K562 (cell line): ENCODE results near the gene BTNL8. TPM values are rescaled to one million over a fixed set of nuclear protein-coding genes. Genes with fewer than 3 reads are reported as not detected.

Experiments
- ATF7 ChIP-seq: fragments of 450-650 bp; IDR thresholded peaks from 2 replicates; pipeline ENCODE4 v1.7.1; 2014; ENCODE audit warnings: mild to moderate bottlenecking, moderate library complexity
- BCL6 ChIP-seq: fragments of 250-450 bp; sonication (Bioruptor Pico); IDR thresholded peaks from 2 replicates; pipeline ENCODE4 v1.4.0; 2020
- BHLHE40 ChIP-seq: IDR thresholded peaks from 2 replicates; pipeline ENCODE4 v1.6.1; 2011; ENCODE audit warnings: low read length, improper control_type of control experiment
- CHD1 ChIP-seq: fragments of 200-600 bp; sonication (generic); IDR thresholded peaks from one replicate; pipeline ENCODE4 v1.6.1; 2012; ENCODE audit warnings: mild to moderate bottlenecking, moderate library complexity, low read length, inconsistent platforms
- FOXJ2 ChIP-seq: fragments of 200-800 bp; sonication (Bioruptor generic); IDR thresholded peaks from 2 replicates; pipeline ENCODE4 v1.6.1; 2016; ENCODE audit warnings: missing genetic modification characterization, missing compliant biosample characterization
- GATA2 ChIP-seq: sonication (generic); formaldehyde crosslinking; IDR thresholded peaks from 2 replicates; pipeline ENCODE4 v1.4.0; 2020; ENCODE audit warnings: mild to moderate bottlenecking, missing genetic modification reagents
- HDAC3 ChIP-seq: fragments of 450-650 bp; IDR thresholded peaks from 2 replicates; pipeline ENCODE4 v1.6.1; 2018; ENCODE audit warnings: borderline replicate concordance, mild to moderate bottlenecking, moderate library complexity; ENCODE audit not compliant: partially characterized antibody
- KLF6 ChIP-seq: fragments of 250-450 bp; sonication (Bioruptor Pico); IDR thresholded peaks from 2 replicates; pipeline ENCODE4 v1.4.0; 2020; ENCODE audit warnings: mild to moderate bottlenecking, moderate library complexity, borderline replicate concordance
- L3MBTL2 ChIP-seq: fragments of 450-650 bp; IDR thresholded peaks from 2 replicates; pipeline ENCODE4 v1.6.1; 2016; ENCODE audit warnings: mild to moderate bottlenecking, moderate library complexity
- MAX ChIP-seq: sonication (generic); formaldehyde crosslinking; IDR thresholded peaks from 2 replicates; pipeline ENCODE4 v1.9.0; 2022; ENCODE audit warnings: mild to moderate bottlenecking, missing genetic modification reagents
- MTA1 ChIP-seq: fragments of 450-650 bp; IDR thresholded peaks from 2 replicates; pipeline ENCODE4 v1.6.1; 2017; ENCODE audit warnings: borderline replicate concordance
- NCOA4 ChIP-seq: fragments of 450-650 bp; IDR thresholded peaks from 2 replicates; pipeline ENCODE4 v1.6.1; 2018; ENCODE audit warnings: mild to moderate bottlenecking; ENCODE audit not compliant: partially characterized antibody
- NFATC3 ChIP-seq: fragments of 450-650 bp; IDR thresholded peaks from 2 replicates; pipeline ENCODE4 v1.6.1; 2017; ENCODE audit warnings: mild to moderate bottlenecking
- NR1H2 ChIP-seq: sonication (generic); formaldehyde crosslinking; IDR thresholded peaks from 2 replicates; pipeline ENCODE4 v1.4.0; 2020; ENCODE audit warnings: mild to moderate bottlenecking, missing genetic modification reagents
- PTTG1 ChIP-seq: fragments of 450-650 bp; IDR thresholded peaks from 2 replicates; pipeline ENCODE4 v1.6.1; 2016; ENCODE audit warnings: low read depth, mild to moderate bottlenecking, missing genetic modification characterization, missing compliant biosample characterization
- RBM34 ChIP-seq: fragments of 200-400 bp; formaldehyde crosslinking; IDR thresholded peaks from 2 replicates; pipeline ENCODE4 v1.6.1; 2018; ENCODE audit warnings: low read length, borderline replicate concordance; ENCODE audit not compliant: insufficient read depth
- SMC3 ChIP-seq: conservative IDR thresholded peaks from 2 replicates; pipeline ENCODE4 v1.6.1; 2011; ENCODE audit warnings: low read depth, low read length, improper control_type of control experiment; ENCODE audit not compliant: insufficient read depth
- TARDBP ChIP-seq: fragments of 450-650 bp; IDR thresholded peaks from 2 replicates; pipeline ENCODE4 v1.6.1; 2016
- TOE1 ChIP-seq, 2 experiments: fragments of 450-650 bp in 1 of 2; sonication (generic) in 1 of 2; formaldehyde crosslinking in 1 of 2; IDR thresholded peaks; 2 replicates each; pipeline versions ENCODE4 v1.7.1 to v1.8.0; 2016 to 2022; ENCODE audit warnings: borderline replicate concordance in 2 of 2, mild to moderate bottlenecking in 2 of 2, antibody characterized with exemption in 1 of 2, inconsistent platforms in 1 of 2, low read depth in 1 of 2, missing genetic modification reagents in 1 of 2, moderate library complexity in 1 of 2
- XRCC5 ChIP-seq: fragments of 200-400 bp; formaldehyde crosslinking; IDR thresholded peaks from 2 replicates; pipeline ENCODE4 v1.6.1; 2017; ENCODE audit warnings: low read depth, mild to moderate bottlenecking, low read length
- ZNF354B ChIP-seq: fragments of 250-450 bp; sonication (Bioruptor Pico); IDR thresholded peaks from 2 replicates; pipeline ENCODE4 v1.4.0; 2020
- ZNF431 ChIP-seq: sonication (generic); formaldehyde crosslinking; IDR thresholded peaks from 2 replicates; pipeline ENCODE4 v1.8.0; 2022; ENCODE audit warnings: mild to moderate bottlenecking, missing genetic modification reagents
- ZNF639 ChIP-seq, 2 experiments: fragments of 200-800 bp in 1 of 2; sonication (Bioruptor generic) in 1 of 2; sonication (generic) in 1 of 2; formaldehyde crosslinking in 1 of 2; IDR thresholded peaks in 1 of 2; conservative IDR thresholded peaks in 1 of 2; 2 replicates each; pipeline versions ENCODE4 v1.5.0 to v1.6.1; 2016 to 2020; ENCODE audit warnings: missing compliant biosample characterization in 1 of 2, missing genetic modification characterization in 1 of 2, missing genetic modification reagents in 1 of 2
- ZNF699 ChIP-seq: fragments of 250-450 bp; sonication (Bioruptor Pico); IDR thresholded peaks from 2 replicates; pipeline ENCODE4 v1.8.0; 2021; ENCODE audit warnings: mild to moderate bottlenecking, moderate library complexity; ENCODE audit not compliant: insufficient replicate concordance
- polyA plus RNA-seq, 8 experiments: library from polyadenylated mRNA; depleted of rRNA in 4 of 8; stranded (reverse) in 5 of 8; unstranded in 3 of 8; fragments of >200 nt; fragmentation: Nextera tagmentation in 2 of 8; fragmentation: Illumina TruSeq in 1 of 8; extraction: Ambion mirVana in 2 of 8; extraction: Trizol in 1 of 8; gene quantifications; 2 replicates each; pipeline versions ENCODE4 v1.2.1 to v1.2.3, GENCODE V29; 2011 to 2014; ENCODE audit warnings: inconsistent platforms in 1 of 8, missing spikeins in 1 of 8
- total RNA-seq, 7 experiments: library from RNA; depleted of rRNA in 6 of 7; stranded (reverse); fragments of >200 nt in 6 of 7; fragmentation: Illumina TruSeq in 2 of 7; extraction: Trizol in 2 of 7; gene quantifications; 2 replicates each; pipeline versions ENCODE4 v1.2.1 to v1.2.3, GENCODE V29; 2011 to 2021; ENCODE audit warnings: low replicate concordance in 1 of 7
- TF ChIP-seq, protein P1 (sequence below): sonication (generic); formaldehyde crosslinking; IDR thresholded peaks from 2 replicates; pipeline ENCODE4 v1.8.0; 2023; ENCODE audit warnings: mild to moderate bottlenecking, missing genetic modification reagents
- TF ChIP-seq, protein P2 (sequence below): fragments of 450-650 bp; formaldehyde crosslinking; conservative IDR thresholded peaks from 2 replicates; pipeline ENCODE4 v1.4.0; 2022; ENCODE audit warnings: mild to moderate bottlenecking, missing genetic modification characterization

The BTNL8 gene
- total and polyA plus RNA-seq, 9 of the 15 experiments (the other 6 are each of a cell fraction or from before 2014, with no cell fraction given) = 0.04 to 0.18 (median 0.07) TPM; not detected in 6

DNA sequence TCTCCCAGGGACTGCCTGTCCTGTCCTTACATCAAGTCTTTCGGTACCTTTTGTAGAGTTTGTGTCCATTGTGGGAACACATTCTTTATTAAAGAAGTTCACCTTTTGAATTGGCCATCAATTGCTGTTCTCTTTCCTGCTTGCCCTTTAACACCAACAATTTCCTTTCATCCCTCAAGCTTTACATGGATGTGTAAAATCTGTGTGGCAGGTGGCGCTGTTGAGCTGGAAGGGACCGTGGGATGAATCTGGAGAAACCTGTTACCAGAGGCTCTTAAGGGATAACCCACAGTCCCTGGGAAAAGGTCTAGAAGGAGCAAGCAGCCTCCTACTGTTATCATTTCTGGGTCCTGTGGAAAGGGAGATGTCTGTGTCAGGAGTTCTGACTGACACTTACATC, 30.0 kb upstream of the BTNL8 start (continued):
- TF ChIP-seq MTA1 (peak; percentile 23; the same call in 1 of the 2 replicates), TARDBP (peak; percentile 75; the same call in 1 of the 2 replicates), GATA2 (CRISPR knock-in tag) (no peak), L3MBTL2 (peak; percentile 39; the same call in 1 of the 2 replicates), NFATC3 (peak; percentile 65; the same call in 1 of the 2 replicates), NCOA4 (no peak), ZNF699 (CRISPR knock-in tag) (no peak), BHLHE40 (0 out of 2 replicates have a peak, but pooled peaks have one; percentile 10), SMC3 (peak; percentile 88), CHD1 (no peak), ATF7 (0 out of 2 replicates have a peak, but pooled peaks have one; percentile 16), ZNF639 (CRISPR knock-in tag; conservative IDR thresholded peaks at IDR 0.05 in 1 of 2, IDR thresholded peaks at IDR 0.05 in 1 of 2) (no peak), MAX (CRISPR knock-in tag) (no peak), BCL6 (CRISPR knock-in tag) (no peak), NR1H2 (no peak), ZNF431 (CRISPR knock-in tag) (no peak), KLF6 (no peak), PTTG1 (no peak), HDAC3 (no peak), TOE1 (IDR thresholded peaks at IDR 0.05; ENCODE audit: borderline replicate concordance) (peak; percentile 60; the same call in 1 of the 2 replicates), TOE1 (CRISPR knock-in tag; IDR thresholded peaks at IDR 0.05; ENCODE audit: borderline replicate concordance, low read depth) (no peak), RBM34 (no peak), XRCC5 (peak; percentile 80; the same call in 1 of the 2 replicates), ZNF354B (no peak), FOXJ2 (tag) (no peak)
- TF ChIP-seq, protein P1, sequence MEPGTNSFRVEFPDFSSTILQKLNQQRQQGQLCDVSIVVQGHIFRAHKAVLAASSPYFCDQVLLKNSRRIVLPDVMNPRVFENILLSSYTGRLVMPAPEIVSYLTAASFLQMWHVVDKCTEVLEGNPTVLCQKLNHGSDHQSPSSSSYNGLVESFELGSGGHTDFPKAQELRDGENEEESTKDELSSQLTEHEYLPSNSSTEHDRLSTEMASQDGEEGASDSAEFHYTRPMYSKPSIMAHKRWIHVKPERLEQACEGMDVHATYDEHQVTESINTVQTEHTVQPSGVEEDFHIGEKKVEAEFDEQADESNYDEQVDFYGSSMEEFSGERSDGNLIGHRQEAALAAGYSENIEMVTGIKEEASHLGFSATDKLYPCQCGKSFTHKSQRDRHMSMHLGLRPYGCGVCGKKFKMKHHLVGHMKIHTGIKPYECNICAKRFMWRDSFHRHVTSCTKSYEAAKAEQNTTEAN (CRISPR knock-in tag) = no peak
- TF ChIP-seq, protein P2, sequence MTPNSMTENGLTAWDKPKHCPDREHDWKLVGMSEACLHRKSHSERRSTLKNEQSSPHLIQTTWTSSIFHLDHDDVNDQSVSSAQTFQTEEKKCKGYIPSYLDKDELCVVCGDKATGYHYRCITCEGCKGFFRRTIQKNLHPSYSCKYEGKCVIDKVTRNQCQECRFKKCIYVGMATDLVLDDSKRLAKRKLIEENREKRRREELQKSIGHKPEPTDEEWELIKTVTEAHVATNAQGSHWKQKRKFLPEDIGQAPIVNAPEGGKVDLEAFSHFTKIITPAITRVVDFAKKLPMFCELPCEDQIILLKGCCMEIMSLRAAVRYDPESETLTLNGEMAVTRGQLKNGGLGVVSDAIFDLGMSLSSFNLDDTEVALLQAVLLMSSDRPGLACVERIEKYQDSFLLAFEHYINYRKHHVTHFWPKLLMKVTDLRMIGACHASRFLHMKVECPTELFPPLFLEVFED (CRISPR knock-in tag) = no peak
